Endothelial cell of umbilical vein (primary cell): ENCODE results near the gene HSPA12A. TPM values are rescaled to one million over a fixed set of nuclear protein-coding genes. Genes with fewer than 3 reads are reported as not detected.

Experiments
- BruUV-seq: library from RNA; stranded (reverse); fragments of 400-500 nt; replicated peaks from 2 replicates; lab custom pipeline; 2021; lab: Mats Ljungman, UMichigan
- CTCF ChIA-PET: fragments of 300-600, 350-600 bp; sonication (Branson Sonifier 250); formaldehyde crosslinking; loops from one replicate; lab custom pipeline; 2021; ENCODE audit warnings: antibody characterized with exemption, inconsistent platforms; lab: Charles Lee
- POLR2A ChIA-PET: fragments of 300-600, 350-600 bp; sonication (Branson Sonifier 250); formaldehyde crosslinking; loops from one replicate; lab custom pipeline; 2021; ENCODE audit warnings: antibody characterized with exemption, inconsistent platforms; lab: Charles Lee
- DNase-seq: peaks from one replicate; pipeline ENCODE4 v3.0.0-alpha.2; 2011; ENCODE audit warnings: low read depth, low spot score
- FAIRE-seq: peaks from 2 replicates; lab custom pipeline; 2011; peaks lifted over from hg19 to GRCh38; lab: Jason Lieb, UNC
- H2AFZ ChIP-seq: 2 replicates; pipeline ENCODE4 v1.6.0; 2012; ENCODE audit warnings: low read depth, low read length, control low read depth, inconsistent platforms
- H3K27ac ChIP-seq: 2 replicates; pipeline ENCODE4 v1.5.1; 2011; ENCODE audit warnings: low read depth, mild to moderate bottlenecking, control low read depth, low read length, moderate library complexity; ENCODE audit not compliant: insufficient read depth
- H3K27me3 ChIP-seq, 2 experiments: 2 replicates each; pipeline versions ENCODE4 v1.6.0 to v1.6.1; 2011; ENCODE audit warnings: low read length in 2 of 2, mixed read lengths in 1 of 2; ENCODE audit not compliant: control insufficient read depth in 2 of 2, insufficient read depth in 2 of 2
- H3K36me3 ChIP-seq, 2 experiments: 2 replicates in 1 of 2; 3 replicates in 1 of 2; pipeline ENCODE4 v1.5.1; 2011; ENCODE audit warnings: low read length in 2 of 2, mild to moderate bottlenecking in 1 of 2, moderate library complexity in 1 of 2; ENCODE audit not compliant: control insufficient read depth in 2 of 2, insufficient read depth in 2 of 2; ENCODE audit errors: extremely low read depth in 1 of 2
- H3K4me1 ChIP-seq: 3 replicates; pipeline ENCODE4 v1.5.1; 2011; ENCODE audit warnings: mild to moderate bottlenecking, low read length; ENCODE audit not compliant: control insufficient read depth, insufficient read depth; ENCODE audit errors: extremely low read depth
- H3K4me2 ChIP-seq: 2 replicates; pipeline ENCODE4 v1.6.1; 2011; ENCODE audit warnings: low read length, control low read depth, mixed read lengths; ENCODE audit not compliant: insufficient read depth
- H3K4me3 ChIP-seq, 3 experiments: fragments of 200-600 bp in 1 of 3; sonication (generic), shearing (Covaris generic) in 1 of 3; replicated peaks in 1 of 3; 2 replicates each; pipeline ENCODE4 v1.5.1; 2011 to 2016; ENCODE audit warnings: control low read depth in 3 of 3, low read length in 3 of 3, mild to moderate bottlenecking in 2 of 3, inconsistent platforms in 1 of 3, low read depth in 1 of 3, moderate library complexity in 1 of 3; ENCODE audit not compliant: insufficient read depth in 1 of 3
- H3K79me2 ChIP-seq: 2 replicates; pipeline ENCODE4 v1.6.0; 2012; ENCODE audit warnings: low read length, inconsistent platforms; ENCODE audit not compliant: control insufficient read depth, insufficient read depth
- H3K9ac ChIP-seq: replicated peaks from 2 replicates; pipeline ENCODE3; 2011; ENCODE audit warnings: low read length, control low read depth; ENCODE audit not compliant: insufficient read depth; ENCODE audit errors: extremely low read depth
- H3K9me1 ChIP-seq: replicated peaks from 3 replicates; pipeline ENCODE4 v1.6.0; 2011; ENCODE audit warnings: mild to moderate bottlenecking, low read length; ENCODE audit not compliant: control insufficient read depth, insufficient read depth; ENCODE audit errors: extremely low read depth
- H3K9me3 ChIP-seq: replicated peaks from 2 replicates; pipeline ENCODE4 v1.5.1; 2012; ENCODE audit warnings: low read length, inconsistent platforms; ENCODE audit not compliant: control insufficient read depth, insufficient read depth
- H4K20me1 ChIP-seq: replicated peaks from 2 replicates; pipeline ENCODE3; 2011; ENCODE audit warnings: mild to moderate bottlenecking, low read length; ENCODE audit not compliant: control insufficient read depth, insufficient read depth; ENCODE audit errors: extremely low read depth
- EZH2 ChIP-seq: IDR thresholded peaks from 2 replicates; pipeline ENCODE4 v1.6.1; 2012; ENCODE audit warnings: borderline replicate concordance, low read depth, mild to moderate bottlenecking, moderate library complexity, low read length, inconsistent platforms; ENCODE audit not compliant: severe bottlenecking
- FOS ChIP-seq: IDR thresholded peaks from 2 replicates; pipeline ENCODE4 v1.6.1; 2011; ENCODE audit warnings: mild to moderate bottlenecking, low read length, moderate library complexity, borderline replicate concordance; ENCODE audit not compliant: insufficient read depth
- GATA2 ChIP-seq: IDR thresholded peaks from 2 replicates; pipeline ENCODE4 v1.7.0; 2011; ENCODE audit warnings: low read depth, mild to moderate bottlenecking, moderate library complexity, mixed read lengths, low read length; ENCODE audit not compliant: insufficient read length, insufficient read depth
- JUN ChIP-seq: IDR thresholded peaks from 2 replicates; pipeline ENCODE4 v1.6.1; 2011; ENCODE audit warnings: borderline replicate concordance, low read depth; ENCODE audit not compliant: insufficient read length, insufficient read depth
- MAX ChIP-seq: IDR thresholded peaks from 2 replicates; pipeline ENCODE4 v1.6.1; 2011; ENCODE audit not compliant: insufficient read depth, insufficient read length
- POLR2A ChIP-seq: IDR thresholded peaks from 2 replicates; pipeline ENCODE4 v1.6.1; 2012; ENCODE audit warnings: low read depth, mild to moderate bottlenecking, control low read depth, low read length
- dilution Hi-C: fragments of 300-500 bp; cut with MboI; formaldehyde crosslinking; loops from one replicate; pipeline ENCODE4 v1.15.0; 2019; ENCODE audit warnings: low sequenced_read_pairs; ENCODE audit not compliant: extremely low pct_ligation_motif_present
- intact Hi-C: fragments of 100-400 bp; cut with micrococcal nuclease; formaldehyde crosslinking; loops from one replicate; pipeline ENCODE4 v1.10.0; 2022
- polyA plus RNA-seq, 4 experiments: library from polyadenylated mRNA; depleted of rRNA in 3 of 4; stranded (reverse) in 3 of 4; unstranded in 1 of 4; fragments of >200 nt; gene quantifications; 2 replicates each; pipeline versions ENCODE4 v1.2.1 to v1.2.3, GENCODE V29; 2011 to 2012; ENCODE audit warnings: missing spikeins in 1 of 4
- total RNA-seq: library from RNA; stranded (reverse); gene quantifications from 2 replicates; pipeline ENCODE4 v1.2.3, GENCODE V29; 2021
- TF ChIP-seq, protein P1 (sequence below), 2 donors: IDR thresholded peaks; 1 replicate in 1 of 2; 2 replicates in 1 of 2; pipeline ENCODE4 v1.5.1; 2011; ENCODE audit warnings: low read length in 2 of 2, mild to moderate bottlenecking in 2 of 2, moderate library complexity in 2 of 2, control low read depth in 1 of 2, inconsistent platforms in 1 of 2, low read depth in 1 of 2; ENCODE audit not compliant: insufficient read depth in 1 of 2; ENCODE audit errors: extremely low read depth in 1 of 2

Gene HSPA12A
- total and polyA plus RNA-seq, 2 donors (not counting 3 experiments of a cell fraction or from before 2014, with no cell fraction given): 0.22 to 0.29 TPM

DNA sequence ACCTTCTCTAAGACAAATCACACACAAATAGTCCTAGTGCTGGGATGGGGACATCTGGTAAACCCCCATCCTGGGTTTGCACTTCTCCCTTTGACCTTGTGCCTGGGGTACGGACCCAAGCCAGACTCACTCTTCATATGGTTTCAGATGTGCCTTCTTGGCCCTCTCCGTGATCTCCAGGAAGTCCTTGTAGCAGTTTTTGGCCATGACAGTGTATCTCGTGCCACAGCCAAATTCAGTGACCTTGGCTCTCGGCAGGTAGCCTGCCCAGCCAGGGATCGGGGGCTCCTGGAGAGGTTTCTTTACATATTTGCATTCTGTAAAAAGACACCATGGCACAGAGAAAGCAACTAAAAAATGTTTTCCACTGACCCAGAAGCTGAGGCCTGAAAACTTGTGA is 77.7 kb downstream of the HSPA12A start:
- Histone ChIP-seq H3K79me2 (no peaks in the 10 kb centered on the region), H4K20me1 (no peaks in the 10 kb centered on the region), H3K4me1 (no peaks in the 10 kb centered on the region), H3K9ac (no peak overlapping the region), H3K4me3 (no peak overlapping the region), H3K27ac (no peak overlapping the region), H3K36me3 (no peaks in the 10 kb centered on the region), H3K4me2 (no peak overlapping the region), H2AFZ (no peak overlapping the region), H3K9me3 (no peaks in the 10 kb centered on the region), H3K27me3 (no peaks in the 10 kb centered on the region), H3K9me1 (no peaks in the 10 kb centered on the region)
- CTCF ChIA-PET: no interaction called here
- BruUV-seq: no TSS peak
- intact Hi-C loops: loop anchor here (5.0 kb wide), 1 partner anchor 1402 kb away; no protein-coding TSS in a partner anchor
- dilution Hi-C loops: no loop called here
- FAIRE-seq (no peak), DNase-seq (no peak)
- TF ChIP-seq EZH2: no peak
- POLR2A ChIA-PET: no interaction called here

GRCh38 chr10:116663342-116663741 is 79.0 kb downstream of the HSPA12A start:
- ChIA-PET CTCF (interaction anchor here (1.1 kb wide), 2 partner anchors 19 to 511 kb away, joined by 3 to 4 read pairs; no protein-coding TSS in a partner anchor), POLR2A (no interaction called here)
- H3K9me1 ChIP-seq: no peaks in the 10 kb centered on the region
- no TSS peak for BruUV-seq
- intact Hi-C loops: no loop called here
- no peaks in the 10 kb centered on the region for H3K36me3 ChIP-seq
- no peaks in the 10 kb centered on the region for H3K4me1 ChIP-seq
- H3K4me3 ChIP-seq: no peak overlapping the region
- H2AFZ ChIP-seq: no peak overlapping the region
- DNase-seq (no peak), FAIRE-seq (no peak)
- dilution Hi-C loops: no loop called here
- no peaks in the 10 kb centered on the region for H3K9me3 ChIP-seq
- H3K79me2 ChIP-seq: no peaks in the 10 kb centered on the region
- H3K4me2 ChIP-seq: no peak overlapping the region
- no peaks in the 10 kb centered on the region for H3K27me3 ChIP-seq
- H3K27ac ChIP-seq: no peak overlapping the region
- TF ChIP-seq GATA2: no peak
- no peak for TF ChIP-seq MAX
- TF ChIP-seq POLR2A: no peak
- TF ChIP-seq, protein P1, sequence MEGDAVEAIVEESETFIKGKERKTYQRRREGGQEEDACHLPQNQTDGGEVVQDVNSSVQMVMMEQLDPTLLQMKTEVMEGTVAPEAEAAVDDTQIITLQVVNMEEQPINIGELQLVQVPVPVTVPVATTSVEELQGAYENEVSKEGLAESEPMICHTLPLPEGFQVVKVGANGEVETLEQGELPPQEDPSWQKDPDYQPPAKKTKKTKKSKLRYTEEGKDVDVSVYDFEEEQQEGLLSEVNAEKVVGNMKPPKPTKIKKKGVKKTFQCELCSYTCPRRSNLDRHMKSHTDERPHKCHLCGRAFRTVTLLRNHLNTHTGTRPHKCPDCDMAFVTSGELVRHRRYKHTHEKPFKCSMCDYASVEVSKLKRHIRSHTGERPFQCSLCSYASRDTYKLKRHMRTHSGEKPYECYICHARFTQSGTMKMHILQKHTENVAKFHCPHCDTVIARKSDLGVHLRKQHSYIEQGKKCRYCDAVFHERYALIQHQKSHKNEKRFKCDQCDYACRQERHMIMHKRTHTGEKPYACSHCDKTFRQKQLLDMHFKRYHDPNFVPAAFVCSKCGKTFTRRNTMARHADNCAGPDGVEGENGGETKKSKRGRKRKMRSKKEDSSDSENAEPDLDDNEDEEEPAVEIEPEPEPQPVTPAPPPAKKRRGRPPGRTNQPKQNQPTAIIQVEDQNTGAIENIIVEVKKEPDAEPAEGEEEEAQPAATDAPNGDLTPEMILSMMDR (IDR thresholded peaks at IDR 0.05; ENCODE audit: extremely low read depth in 1 of 2, insufficient read depth in 1 of 2, low read depth in 1 of 2, low read length in 2 of 2): no peak
- TF ChIP-seq FOS: no peak
- no peak for TF ChIP-seq JUN
- no peaks in the 10 kb centered on the region for H4K20me1 ChIP-seq
- no peak overlapping the region for H3K9ac ChIP-seq
